HepG2 (cell line): ENCODE data around the gene ARHGEF3. TPM values are rescaled to one million over a fixed set of nuclear protein-coding genes. Genes with fewer than 3 reads are reported as not detected.

ENCODE experiments used
- IRF2 ChIP-seq: IDR thresholded peaks from 2 replicates; pipeline ENCODE4 v1.6.1; 2018; ENCODE audit warnings: missing genetic modification reagents, missing compliant biosample characterization
- MAZ ChIP-seq, 2 experiments: sonication (generic) in 1 of 2; formaldehyde crosslinking in 1 of 2; IDR thresholded peaks; 2 replicates each; pipeline versions ENCODE4 v1.5.0 to v1.6.1; 2012 to 2020; ENCODE audit warnings: low read depth in 2 of 2, mild to moderate bottlenecking in 2 of 2, borderline replicate concordance in 1 of 2, improper control_type of control experiment in 1 of 2, low read length in 1 of 2, missing genetic modification reagents in 1 of 2, moderate library complexity in 1 of 2
- SOX13 ChIP-seq, 3 experiments: fragments of 450-650 bp in 1 of 3; sonication (generic) in 1 of 3; formaldehyde crosslinking in 1 of 3; IDR thresholded peaks in 2 of 3; conservative IDR thresholded peaks in 1 of 3; 2 replicates each; pipeline versions ENCODE4 v1.5.0 to v1.6.1; 2016 to 2020; ENCODE audit warnings: antibody characterized with exemption in 1 of 3, mild to moderate bottlenecking in 1 of 3, missing compliant biosample characterization in 1 of 3, missing genetic modification reagents in 1 of 3, moderate library complexity in 1 of 3
- SPEN ChIP-seq: sonication (generic); formaldehyde crosslinking; IDR thresholded peaks from 2 replicates; pipeline ENCODE4 v1.5.1; 2020; ENCODE audit warnings: low read depth, mild to moderate bottlenecking, missing genetic modification reagents
- TGIF2 ChIP-seq: IDR thresholded peaks from 2 replicates; pipeline ENCODE4 v1.6.1; 2016; ENCODE audit warnings: control low read depth, missing compliant biosample characterization
- ZEB1 ChIP-seq: IDR thresholded peaks from 2 replicates; pipeline ENCODE4 v1.6.1; 2012; ENCODE audit warnings: mild to moderate bottlenecking, low read depth, inconsistent platforms; ENCODE audit not compliant: insufficient replicate concordance
- ZNF256 ChIP-seq: sonication (generic); formaldehyde crosslinking; conservative IDR thresholded peaks from 2 replicates; pipeline ENCODE4 v1.4.0; 2020; ENCODE audit warnings: missing genetic modification reagents
- ZNF644 ChIP-seq: IDR thresholded peaks from 2 replicates; pipeline ENCODE4 v1.6.1; 2016; ENCODE audit warnings: low read depth
- polyA plus RNA-seq, 8 experiments: library from polyadenylated mRNA; depleted of rRNA in 3 of 8; stranded (reverse) in 7 of 8; unstranded in 1 of 8; fragments of >200 nt; fragmentation: Illumina TruSeq in 4 of 8; extraction: Trizol in 4 of 8; gene quantifications; 2 replicates each; pipeline versions ENCODE4 v1.2.1 to v1.2.3, GENCODE V29; 2011 to 2016; ENCODE audit warnings: low read depth in 4 of 8, missing spikeins in 1 of 8, mixed read lengths in 1 of 8; ENCODE audit not compliant: insufficient read depth in 1 of 8
- total RNA-seq, 5 experiments: library from RNA; depleted of rRNA; stranded (reverse); fragments of >200 nt; fragmentation: Illumina TruSeq; extraction: Trizol; gene quantifications; 2 replicates each; pipeline ENCODE4 v1.2.3, GENCODE V29; 2016; ENCODE audit warnings: low read depth in 1 of 5
- TF ChIP-seq, protein P1 (sequence below): sonication (generic); formaldehyde crosslinking; IDR thresholded peaks from 2 replicates; pipeline ENCODE4 v1.8.1; 2023; ENCODE audit warnings: mild to moderate bottlenecking, inconsistent platforms, moderate library complexity, missing genetic modification reagents, borderline replicate concordance
- TF ChIP-seq, protein P2 (sequence below): sonication (generic); formaldehyde crosslinking; IDR thresholded peaks from 2 replicates; pipeline ENCODE4 v1.8.0; 2022; ENCODE audit warnings: mild to moderate bottlenecking, missing genetic modification reagents
- TF ChIP-seq, protein P3 (sequence below): sonication (generic); formaldehyde crosslinking; IDR thresholded peaks from 2 replicates; pipeline ENCODE4 v1.4.0; 2020; ENCODE audit warnings: missing genetic modification reagents, mild to moderate bottlenecking, borderline replicate concordance
- TF ChIP-seq, protein P4 (sequence below): sonication (generic); formaldehyde crosslinking; IDR thresholded peaks from 2 replicates; pipeline ENCODE4 v1.4.0; 2020; ENCODE audit warnings: mild to moderate bottlenecking, missing genetic modification reagents, borderline replicate concordance
- TF ChIP-seq, protein P5 (sequence below): sonication (generic); formaldehyde crosslinking; IDR thresholded peaks from 2 replicates; pipeline ENCODE4 v1.4.0; 2020; ENCODE audit warnings: missing genetic modification reagents, borderline replicate concordance
- TF ChIP-seq, protein P6 (sequence below): IDR thresholded peaks from 2 replicates; pipeline ENCODE4 v1.6.1; 2016; ENCODE audit warnings: missing genetic modification reagents, missing compliant biosample characterization
- TF ChIP-seq, protein P7 (sequence below): sonication (generic); formaldehyde crosslinking; IDR thresholded peaks from 2 replicates; pipeline ENCODE4 v1.5.0; 2020; ENCODE audit warnings: missing genetic modification reagents, mild to moderate bottlenecking, borderline replicate concordance
- TF ChIP-seq, protein P8 (sequence below): sonication (generic); formaldehyde crosslinking; IDR thresholded peaks from 2 replicates; pipeline ENCODE4 v1.8.0; 2022; ENCODE audit warnings: missing genetic modification reagents, mild to moderate bottlenecking, moderate library complexity, borderline replicate concordance

Gene ARHGEF3
- total and polyA plus RNA-seq, 2 of the 13 experiments (the other 11 are each of a cell fraction or from before 2014, with no cell fraction given): 14.8 to 23.1 TPM

DNA sequence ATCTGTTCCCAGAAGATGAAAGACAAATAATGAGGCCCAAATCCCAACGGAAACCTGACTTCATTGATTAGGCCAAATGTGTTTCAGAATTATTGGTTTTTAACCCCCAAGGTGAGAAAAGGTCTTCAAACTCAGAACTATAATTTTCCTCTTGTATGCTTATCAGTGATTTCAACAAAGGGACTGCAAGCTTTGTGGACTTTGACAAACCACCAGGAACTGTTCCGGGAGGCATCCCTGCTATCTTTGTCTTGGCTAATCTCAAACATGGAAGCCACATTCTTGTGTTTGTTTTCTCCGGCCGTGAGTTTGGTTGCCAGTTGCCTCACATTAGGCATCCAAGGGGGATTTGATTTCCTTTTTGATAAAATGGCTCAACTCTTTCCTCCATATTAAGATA lies 19.5 kb downstream of the ARHGEF3 start (continued):
- TF ChIP-seq MAZ (IDR thresholded peaks at IDR 0.05; ENCODE audit: borderline replicate concordance, low read depth, low read length) (no peak), MAZ (CRISPR knock-in tag; IDR thresholded peaks at IDR 0.05; ENCODE audit: low read depth) (0 out of 2 replicates have a peak, but pooled peaks have one; percentile 32), IRF2 (CRISPR knock-in tag) (peak; percentile 74), ZNF644 (peak; percentile 97), ZNF256 (CRISPR knock-in tag) (no peak), SPEN (CRISPR knock-in tag) (0 out of 2 replicates have a peak, but pooled peaks have one; percentile 12), TGIF2 (CRISPR knock-in tag) (0 out of 2 replicates have a peak, but pooled peaks have one; percentile 12), ZEB1 (no peak), SOX13 (IDR thresholded peaks at IDR 0.05) (peak; percentile 88), SOX13 (CRISPR knock-in tag; conservative IDR thresholded peaks at IDR 0.05 in 1 of 2, IDR thresholded peaks at IDR 0.05 in 1 of 2) (peak in 1 of 2 experiments; percentile 98; a peak in 2 of 4 replicates)
- TF ChIP-seq, protein P1, sequence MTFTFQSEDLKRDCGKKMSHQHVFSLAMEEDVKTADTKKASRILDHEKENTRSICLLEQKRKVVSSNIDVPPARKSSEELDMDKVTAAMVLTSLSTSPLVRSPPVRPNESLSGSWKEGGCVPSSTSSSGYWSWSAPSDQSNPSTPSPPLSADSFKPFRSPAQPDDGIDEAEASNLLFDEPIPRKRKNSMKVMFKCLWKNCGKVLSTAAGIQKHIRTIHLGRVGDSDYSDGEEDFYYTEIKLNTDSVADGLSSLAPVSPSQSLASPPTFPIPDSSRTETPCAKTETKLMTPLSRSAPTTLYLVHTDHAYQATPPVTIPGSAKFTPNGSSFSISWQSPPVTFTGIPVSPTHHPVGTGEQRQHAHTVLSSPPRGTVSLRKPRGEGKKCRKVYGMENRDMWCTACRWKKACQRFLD (CRISPR knock-in tag): no peak
- TF ChIP-seq, protein P2, sequence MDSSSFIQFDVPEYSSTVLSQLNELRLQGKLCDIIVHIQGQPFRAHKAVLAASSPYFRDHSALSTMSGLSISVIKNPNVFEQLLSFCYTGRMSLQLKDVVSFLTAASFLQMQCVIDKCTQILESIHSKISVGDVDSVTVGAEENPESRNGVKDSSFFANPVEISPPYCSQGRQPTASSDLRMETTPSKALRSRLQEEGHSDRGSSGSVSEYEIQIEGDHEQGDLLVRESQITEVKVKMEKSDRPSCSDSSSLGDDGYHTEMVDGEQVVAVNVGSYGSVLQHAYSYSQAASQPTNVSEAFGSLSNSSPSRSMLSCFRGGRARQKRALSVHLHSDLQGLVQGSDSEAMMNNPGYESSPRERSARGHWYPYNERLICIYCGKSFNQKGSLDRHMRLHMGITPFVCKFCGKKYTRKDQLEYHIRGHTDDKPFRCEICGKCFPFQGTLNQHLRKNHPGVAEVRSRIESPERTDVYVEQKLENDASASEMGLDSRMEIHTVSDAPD (CRISPR knock-in tag): peak; percentile 90
- TF ChIP-seq, protein P3, sequence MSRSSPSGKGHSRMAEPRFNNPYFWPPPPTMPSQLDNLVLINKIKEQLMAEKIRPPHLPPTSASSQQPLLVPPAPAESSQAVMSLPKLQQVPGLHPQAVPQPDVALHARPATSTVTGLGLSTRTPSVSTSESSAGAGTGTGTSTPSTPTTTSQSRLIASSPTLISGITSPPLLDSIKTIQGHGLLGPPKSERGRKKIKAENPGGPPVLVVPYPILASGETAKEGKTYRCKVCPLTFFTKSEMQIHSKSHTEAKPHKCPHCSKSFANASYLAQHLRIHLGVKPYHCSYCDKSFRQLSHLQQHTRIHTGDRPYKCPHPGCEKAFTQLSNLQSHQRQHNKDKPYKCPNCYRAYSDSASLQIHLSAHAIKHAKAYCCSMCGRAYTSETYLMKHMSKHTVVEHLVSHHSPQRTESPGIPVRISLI (CRISPR knock-in tag): peak; percentile 56; the same call in 1 of the 2 replicates
- TF ChIP-seq, protein P4, sequence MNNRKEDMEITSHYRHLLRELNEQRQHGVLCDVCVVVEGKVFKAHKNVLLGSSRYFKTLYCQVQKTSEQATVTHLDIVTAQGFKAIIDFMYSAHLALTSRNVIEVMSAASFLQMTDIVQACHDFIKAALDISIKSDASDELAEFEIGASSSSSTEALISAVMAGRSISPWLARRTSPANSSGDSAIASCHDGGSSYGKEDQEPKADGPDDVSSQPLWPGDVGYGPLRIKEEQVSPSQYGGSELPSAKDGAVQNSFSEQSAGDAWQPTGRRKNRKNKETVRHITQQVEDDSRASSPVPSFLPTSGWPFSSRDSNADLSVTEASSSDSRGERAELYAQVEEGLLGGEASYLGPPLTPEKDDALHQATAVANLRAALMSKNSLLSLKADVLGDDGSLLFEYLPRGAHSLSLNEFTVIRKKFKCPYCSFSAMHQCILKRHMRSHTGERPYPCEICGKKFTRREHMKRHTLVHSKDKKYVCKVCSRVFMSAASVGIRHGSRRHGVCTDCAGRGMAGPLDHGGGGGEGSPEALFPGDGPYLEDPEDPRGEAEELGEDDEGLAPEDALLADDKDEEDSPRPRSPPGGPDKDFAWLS (CRISPR knock-in tag): no peak
- TF ChIP-seq, protein P5, sequence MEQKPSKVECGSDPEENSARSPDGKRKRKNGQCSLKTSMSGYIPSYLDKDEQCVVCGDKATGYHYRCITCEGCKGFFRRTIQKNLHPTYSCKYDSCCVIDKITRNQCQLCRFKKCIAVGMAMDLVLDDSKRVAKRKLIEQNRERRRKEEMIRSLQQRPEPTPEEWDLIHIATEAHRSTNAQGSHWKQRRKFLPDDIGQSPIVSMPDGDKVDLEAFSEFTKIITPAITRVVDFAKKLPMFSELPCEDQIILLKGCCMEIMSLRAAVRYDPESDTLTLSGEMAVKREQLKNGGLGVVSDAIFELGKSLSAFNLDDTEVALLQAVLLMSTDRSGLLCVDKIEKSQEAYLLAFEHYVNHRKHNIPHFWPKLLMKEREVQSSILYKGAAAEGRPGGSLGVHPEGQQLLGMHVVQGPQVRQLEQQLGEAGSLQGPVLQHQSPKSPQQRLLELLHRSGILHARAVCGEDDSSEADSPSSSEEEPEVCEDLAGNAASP (CRISPR knock-in tag): peak; percentile 72; the same call in 1 of the 2 replicates
- TF ChIP-seq, protein P6, sequence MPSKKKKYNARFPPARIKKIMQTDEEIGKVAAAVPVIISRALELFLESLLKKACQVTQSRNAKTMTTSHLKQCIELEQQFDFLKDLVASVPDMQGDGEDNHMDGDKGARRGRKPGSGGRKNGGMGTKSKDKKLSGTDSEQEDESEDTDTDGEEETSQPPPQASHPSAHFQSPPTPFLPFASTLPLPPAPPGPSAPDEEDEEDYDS (CRISPR knock-in tag): no peak
- TF ChIP-seq, protein P7, sequence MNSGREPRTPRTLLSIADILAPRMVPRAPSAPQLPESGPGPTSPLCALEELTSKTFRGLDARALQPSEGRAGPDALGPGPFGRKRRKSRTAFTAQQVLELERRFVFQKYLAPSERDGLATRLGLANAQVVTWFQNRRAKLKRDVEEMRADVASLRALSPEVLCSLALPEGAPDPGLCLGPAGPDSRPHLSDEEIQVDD: no peak
- TF ChIP-seq, protein P8, sequence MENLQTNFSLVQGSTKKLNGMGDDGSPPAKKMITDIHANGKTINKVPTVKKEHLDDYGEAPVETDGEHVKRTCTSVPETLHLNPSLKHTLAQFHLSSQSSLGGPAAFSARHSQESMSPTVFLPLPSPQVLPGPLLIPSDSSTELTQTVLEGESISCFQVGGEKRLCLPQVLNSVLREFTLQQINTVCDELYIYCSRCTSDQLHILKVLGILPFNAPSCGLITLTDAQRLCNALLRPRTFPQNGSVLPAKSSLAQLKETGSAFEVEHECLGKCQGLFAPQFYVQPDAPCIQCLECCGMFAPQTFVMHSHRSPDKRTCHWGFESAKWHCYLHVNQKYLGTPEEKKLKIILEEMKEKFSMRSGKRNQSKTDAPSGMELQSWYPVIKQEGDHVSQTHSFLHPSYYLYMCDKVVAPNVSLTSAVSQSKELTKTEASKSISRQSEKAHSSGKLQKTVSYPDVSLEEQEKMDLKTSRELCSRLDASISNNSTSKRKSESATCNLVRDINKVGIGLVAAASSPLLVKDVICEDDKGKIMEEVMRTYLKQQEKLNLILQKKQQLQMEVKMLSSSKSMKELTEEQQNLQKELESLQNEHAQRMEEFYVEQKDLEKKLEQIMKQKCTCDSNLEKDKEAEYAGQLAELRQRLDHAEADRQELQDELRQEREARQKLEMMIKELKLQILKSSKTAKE (CRISPR knock-in tag): peak; percentile 52; the same call in 1 of the 2 replicates
